Measurements from ENCODE around the gene GMPPB.

DNA sequence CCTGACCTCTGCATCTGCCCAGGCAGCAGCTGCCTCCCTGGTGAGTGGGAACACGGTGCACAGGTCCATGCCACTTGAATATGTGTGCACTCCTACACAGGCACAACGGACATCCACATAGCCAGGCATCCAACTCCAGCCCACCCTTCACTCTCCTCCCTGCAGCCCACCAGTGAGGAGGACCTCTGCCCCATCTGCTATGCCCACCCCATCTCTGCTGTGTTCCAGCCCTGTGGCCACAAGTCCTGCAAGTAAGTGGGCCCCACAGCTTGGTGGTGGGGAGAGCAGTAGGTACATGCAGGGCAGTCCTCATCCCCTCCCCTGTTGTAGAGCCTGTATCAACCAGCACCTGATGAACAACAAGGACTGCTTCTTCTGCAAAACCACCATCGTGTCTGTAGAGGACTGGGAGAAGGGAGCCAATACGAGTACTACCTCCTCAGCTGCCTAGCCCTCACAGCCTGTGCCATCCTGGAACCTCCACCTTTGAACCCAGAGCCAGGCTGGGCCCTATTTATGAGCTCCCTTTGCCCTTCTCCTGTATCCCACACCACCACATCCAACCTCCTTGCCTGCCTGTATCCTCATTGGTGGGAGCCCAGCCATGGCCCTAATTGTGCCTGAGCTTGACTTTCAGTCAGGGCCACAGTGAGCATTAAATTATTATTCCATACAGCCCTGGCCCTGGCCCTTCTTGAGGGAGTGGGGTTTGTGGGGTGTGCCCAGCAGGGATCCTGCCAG is 2.7 kb downstream of the GMPPB start:
- no peak for TF ChIP-seq CTCF (IDR thresholded peaks at IDR 0.05; ENCODE audit: low read length)
- no peak for TF ChIP-seq EZH2 (optimal IDR thresholded peaks at IDR 0.05; ENCODE audit: low read depth, low read length)

Data from MM.1S (cell line).